Measurements from ENCODE around the gene CDH9.

Gene CDH9, protein sequence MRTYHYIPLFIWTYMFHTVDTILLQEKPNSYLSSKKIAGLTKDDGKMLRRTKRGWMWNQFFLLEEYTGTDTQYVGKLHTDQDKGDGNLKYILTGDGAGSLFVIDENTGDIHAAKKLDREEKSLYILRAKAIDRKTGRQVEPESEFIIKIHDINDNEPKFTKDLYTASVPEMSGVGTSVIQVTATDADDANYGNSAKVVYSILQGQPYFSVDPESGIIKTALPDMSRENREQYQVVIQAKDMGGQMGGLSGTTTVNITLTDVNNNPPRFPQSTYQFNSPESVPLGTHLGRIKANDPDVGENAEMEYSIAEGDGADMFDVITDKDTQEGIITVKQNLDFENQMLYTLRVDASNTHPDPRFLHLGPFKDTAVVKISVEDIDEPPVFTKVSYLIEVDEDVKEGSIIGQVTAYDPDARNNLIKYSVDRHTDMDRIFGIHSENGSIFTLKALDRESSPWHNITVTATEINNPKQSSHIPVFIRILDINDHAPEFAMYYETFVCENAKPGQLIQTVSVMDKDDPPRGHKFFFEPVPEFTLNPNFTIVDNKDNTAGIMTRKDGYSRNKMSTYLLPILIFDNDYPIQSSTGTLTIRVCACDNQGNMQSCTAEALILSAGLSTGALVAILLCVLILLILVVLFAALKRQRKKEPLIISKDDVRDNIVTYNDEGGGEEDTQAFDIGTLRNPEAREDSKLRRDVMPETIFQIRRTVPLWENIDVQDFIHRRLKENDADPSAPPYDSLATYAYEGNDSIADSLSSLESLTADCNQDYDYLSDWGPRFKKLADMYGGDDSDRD

GRCh38 chr5:27038476-27038875, at the start of gene CDH9:
Gene CDH9 (minus strand): TSS chr5:27038586. CDS start chr5:26988333, 50,253 bp downstream.
- no peak for DNase-seq

DNA sequence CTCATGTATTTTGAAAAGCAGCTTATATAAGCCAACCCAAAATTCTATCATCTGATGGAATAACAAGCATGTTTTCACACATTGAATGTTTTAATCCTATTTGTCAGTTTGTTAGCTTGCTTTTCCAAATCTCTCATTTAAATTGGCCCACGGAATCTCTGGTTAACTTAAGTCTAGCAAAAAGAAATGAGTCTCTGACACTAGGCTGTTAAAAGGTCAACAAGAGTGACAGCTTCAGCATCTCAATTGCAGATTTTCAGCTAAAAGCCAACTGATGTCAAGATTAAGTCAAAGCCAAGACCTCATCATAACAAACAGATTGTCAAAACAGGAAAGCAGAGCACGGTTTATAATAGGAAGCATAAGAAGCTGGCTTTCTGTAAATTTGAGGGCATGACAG, 49.4 kb upstream of the CDH9 start:
- DNase-seq, result no peak

DNA sequence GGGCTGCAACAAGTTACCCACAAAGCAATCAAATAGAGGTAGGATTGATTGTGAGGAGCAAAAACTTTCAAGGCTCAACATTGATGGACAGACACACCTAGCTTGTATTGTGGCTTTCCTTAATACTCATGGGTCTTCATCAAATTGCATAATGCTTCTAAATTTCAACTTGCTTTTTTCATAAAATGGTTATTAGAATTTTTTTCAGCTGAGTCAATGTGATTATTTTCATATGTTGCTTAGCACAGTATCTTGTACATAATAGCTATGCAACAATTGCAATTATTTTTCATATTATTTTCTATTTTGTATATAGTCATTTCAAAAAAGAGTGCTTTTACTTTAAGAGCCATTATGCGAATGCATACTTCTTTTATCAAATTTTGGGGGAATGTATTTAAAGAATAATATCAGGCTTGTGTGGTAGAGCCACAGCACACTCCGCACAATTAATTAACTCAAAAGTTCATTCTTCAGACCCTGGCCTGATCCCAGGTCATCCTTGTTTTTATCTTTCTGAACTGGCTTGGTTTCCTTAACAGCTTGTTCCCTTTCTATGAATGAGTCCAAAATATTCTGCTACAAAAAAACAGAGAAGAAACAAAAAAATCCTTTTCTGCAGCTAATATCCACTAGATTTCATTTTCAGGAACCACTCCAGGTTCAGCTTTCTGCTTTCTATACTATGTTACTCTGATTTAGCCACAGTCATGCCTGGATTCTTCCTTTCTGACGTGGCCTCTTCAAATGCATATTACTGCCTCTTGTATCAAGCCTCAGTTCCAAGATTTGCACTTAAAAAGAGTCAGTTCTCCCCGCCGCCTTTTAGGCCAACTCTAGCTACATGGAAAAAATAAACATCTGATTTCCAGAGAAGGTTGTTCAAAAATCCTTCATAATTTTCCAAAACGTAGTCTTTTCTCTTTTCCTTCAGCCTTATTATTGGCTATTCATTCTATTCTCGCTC, 45.3 kb upstream of the CDH9 start:
- DNase-seq, result no peak

DNA sequence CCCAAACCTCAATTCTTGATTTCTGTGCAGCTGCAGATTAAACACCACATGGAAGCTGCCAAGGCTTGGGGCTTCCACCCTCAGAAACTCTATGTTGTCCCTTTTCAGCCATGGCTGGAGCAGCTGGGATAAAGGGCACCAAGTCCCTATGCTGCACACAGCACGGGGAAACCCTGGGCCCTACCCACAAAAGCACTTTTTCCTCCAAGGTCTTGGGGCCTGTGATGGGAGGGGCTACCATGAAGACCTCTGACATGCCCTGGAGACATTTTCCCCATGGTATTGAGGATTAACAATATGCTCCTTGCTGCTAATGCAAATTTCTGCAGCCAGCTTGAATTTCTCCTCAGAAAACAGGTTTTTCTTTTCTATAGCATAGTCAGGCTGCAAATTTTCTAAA, 41.8 kb upstream of the CDH9 start:
- no peak for DNase-seq

GRCh38 chr5:27062451-27062850, 24.1 kb upstream of the CDH9 start:
- no peak for DNase-seq

DNA sequence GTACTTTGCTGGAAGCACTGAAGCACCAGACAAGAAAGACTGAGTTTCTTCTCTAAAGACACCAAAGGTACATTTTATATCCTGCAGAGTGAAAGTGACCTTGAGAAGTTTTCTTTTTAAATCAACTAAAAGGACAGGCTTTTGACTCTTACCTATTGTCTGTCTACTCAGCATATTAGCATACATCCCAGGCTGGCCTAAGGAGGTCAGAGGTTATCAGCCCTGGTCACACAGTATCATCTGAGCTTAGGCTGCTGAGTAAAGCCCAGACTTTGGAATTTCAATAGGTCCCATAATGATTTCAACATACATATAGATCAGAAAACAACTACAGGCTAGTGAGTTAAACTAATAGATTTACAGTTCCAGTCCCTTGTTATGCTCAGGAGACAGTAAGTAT, 10.1 kb upstream of the CDH9 start:
- DNase-seq, result no peak

DNA sequence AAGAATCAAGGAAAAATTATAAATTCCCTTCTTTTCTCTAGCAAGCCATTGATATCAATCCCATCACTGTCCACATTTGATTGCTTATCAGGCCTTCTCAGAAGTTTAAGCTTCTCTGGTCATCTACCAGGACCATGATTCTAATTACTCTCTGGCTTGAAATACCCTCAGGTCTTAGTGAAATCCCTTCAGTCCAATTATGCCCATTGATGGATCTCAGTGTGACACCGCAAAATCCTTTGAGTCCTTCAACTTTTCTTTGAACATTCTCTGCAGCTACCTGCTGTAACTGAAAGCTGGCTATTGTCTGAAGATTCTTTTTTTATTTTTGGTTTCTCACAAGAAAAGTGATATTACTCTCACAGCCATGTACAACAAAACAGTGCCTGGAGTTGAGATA, 3.0 kb upstream of the CDH9 start:
- DNase-seq, result no peak

DNA sequence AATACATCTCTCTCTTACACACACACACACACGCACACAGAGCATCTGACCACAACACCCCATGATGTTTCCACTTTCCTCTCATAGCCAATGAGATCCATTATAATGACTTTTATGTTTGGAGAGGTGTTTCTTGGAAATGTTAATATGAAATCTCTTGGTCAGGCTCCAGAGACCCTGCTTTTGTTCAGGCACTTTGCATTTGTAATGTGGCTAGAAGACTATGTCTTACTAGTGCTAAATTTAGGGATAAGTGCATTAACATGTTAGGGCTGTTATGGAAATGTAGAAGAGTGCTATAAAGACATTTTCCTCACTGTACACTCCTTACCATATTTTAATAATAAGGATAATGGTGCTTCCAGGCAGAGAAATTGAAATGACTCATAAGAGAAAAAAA, 3.8 kb downstream of the CDH9 start:
- no peak for DNase-seq

- DNase-seq, result no peak
Measured at GRCh38 chr5:27026801-27027200, 11.6 kb downstream of the CDH9 start.

GRCh38 chr5:27026063-27026462, 12.3 kb downstream of the CDH9 start:
- no peak for DNase-seq

GRCh38 chr5:27021471-27021870, 16.9 kb downstream of the CDH9 start:
- DNase-seq, result no peak

DNA sequence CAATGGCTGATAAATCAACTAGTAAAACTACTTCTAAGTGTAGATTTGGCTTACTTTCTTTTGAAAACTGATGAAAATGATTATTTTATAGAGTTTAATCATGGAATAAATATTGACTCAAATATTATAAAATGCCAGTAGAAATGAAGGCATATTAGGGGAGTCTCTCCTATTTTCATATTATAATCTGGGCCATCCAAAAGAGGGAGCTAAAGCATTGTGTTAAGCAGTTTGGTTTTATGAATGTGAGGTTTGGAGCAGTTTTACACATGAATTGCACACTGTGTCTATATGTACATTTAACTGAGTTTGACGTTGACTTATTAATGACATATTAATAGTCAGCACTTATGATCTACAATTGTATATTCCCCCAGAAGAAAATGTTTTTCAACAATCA, 17.4 kb downstream of the CDH9 start:
- DNase-seq, result no peak

DNA sequence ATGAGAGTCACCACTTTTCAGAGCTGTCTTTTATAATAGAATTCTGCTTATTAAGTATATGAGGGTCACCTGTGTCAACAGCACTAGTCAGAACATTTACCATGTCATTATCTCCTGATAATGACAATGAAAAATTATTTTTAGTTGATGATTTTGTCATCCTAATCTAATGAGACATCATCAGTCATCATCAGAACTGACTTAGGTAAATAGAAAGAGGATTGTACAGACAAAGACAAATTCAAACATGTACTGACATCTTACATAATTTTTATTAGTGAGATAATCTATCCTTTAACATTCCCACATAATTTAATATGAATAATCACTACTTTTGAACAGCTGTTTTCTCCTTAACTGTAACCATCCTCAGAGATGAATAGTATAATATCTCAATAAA, 22.6 kb downstream of the CDH9 start:
- DNase-seq, result no peak

- no peak for DNase-seq
Measured at GRCh38 chr5:27011274-27011673, 27.1 kb downstream of the CDH9 start.

DNA sequence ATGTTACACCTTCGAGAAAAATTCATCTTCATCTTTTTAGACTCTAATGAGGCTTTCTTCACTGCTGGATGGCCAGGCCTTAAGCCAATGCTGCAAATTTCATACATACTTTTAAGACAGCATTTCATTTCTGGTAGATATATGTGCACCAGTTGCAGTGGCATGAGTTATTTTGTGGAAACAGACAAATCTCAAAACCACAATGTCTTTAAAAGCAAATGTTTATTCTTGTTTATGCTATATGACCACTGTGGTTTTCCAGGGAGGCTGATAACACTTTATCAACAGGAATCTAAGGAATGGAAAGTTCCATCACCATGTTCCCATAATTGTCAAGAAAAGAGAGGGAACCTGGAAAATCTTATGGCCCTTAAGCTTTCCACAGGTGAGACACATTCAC, 27.7 kb downstream of the CDH9 start:
- no peak for DNase-seq

DNA sequence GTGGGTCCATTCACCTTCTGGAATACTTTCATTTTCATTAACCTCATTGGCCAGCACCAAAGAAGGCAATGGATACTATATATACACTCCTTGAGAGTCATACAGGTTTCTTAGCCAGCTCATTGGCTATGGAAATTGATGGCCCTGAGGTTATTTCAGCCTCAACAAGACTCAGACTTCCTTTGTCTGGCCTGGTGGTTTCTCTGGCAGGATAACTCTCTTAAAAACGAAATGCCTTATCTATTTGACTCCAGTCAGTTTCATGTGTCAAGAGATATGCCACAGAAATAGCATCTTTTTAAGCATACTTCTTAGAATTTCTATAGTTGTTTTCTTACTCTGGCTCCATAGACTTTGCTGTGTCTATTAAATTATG, 28.9 kb downstream of the CDH9 start:
- no peak for DNase-seq

GRCh38 chr5:27008604-27009539, 29.5 kb downstream of the CDH9 start:
- no peak for DNase-seq

GRCh38 chr5:27007121-27007520, 31.3 kb downstream of the CDH9 start:
- no peak for DNase-seq

DNA sequence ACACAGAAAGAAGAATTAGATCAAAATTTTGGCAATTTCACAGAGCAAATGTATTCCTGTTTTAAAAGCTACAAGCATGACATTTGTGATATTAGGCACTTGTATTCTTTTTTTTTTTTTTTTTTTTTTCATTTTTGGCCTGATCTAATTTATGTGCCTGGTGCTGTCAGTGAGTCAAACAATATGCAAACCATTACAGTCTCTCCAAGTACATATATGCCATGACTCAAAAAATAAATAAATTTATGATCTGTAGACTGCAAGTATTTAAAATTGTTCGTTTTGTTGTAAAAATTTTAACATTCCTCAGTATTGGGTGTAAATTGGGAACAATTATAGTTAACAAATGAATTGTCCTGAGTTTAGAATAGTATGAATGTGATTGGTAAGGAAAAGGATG, 51.4 kb downstream of the CDH9 start:
- no peak for DNase-seq

- DNase-seq, result no peak
Measured at GRCh38 chr5:26981750-26982149, 56.6 kb downstream of the CDH9 start.

- no peak for DNase-seq
Measured at GRCh38 chr5:26959290-26959689, 79.1 kb downstream of the CDH9 start.

- no peak for DNase-seq
Measured at GRCh38 chr5:26955161-26955560, 83.2 kb downstream of the CDH9 start.

All from inflammatory macrophage treated with lipopolysaccharide for 4 hours (primary cell).